IMR-90 (cell line): ENCODE data around the gene MBTPS1. TPM values are rescaled to one million over a fixed set of nuclear protein-coding genes. Genes with fewer than 3 reads are reported as not detected.

Experiments used
- ATAC-seq: fragments of 200-7000 bp; cut with Tn5 transposase; 2 replicates; pipeline ENCODE4 v1.9.1; 2020; ENCODE audit warnings: low read depth, mild to moderate bottlenecking, moderate library complexity
- BruUV-seq: library from RNA; stranded (reverse); fragments of 400-500 nt; replicated peaks from 2 replicates; lab custom pipeline; 2021; lab: Mats Ljungman, UMichigan
- CTCF ChIA-PET: fragments of 300-600 bp; formaldehyde crosslinking; extraction: SDS; loops from one replicate; lab custom pipeline; 2021; ENCODE audit warnings: antibody characterized with exemption; lab: Yijun Ruan, JAX
- POLR2A ChIA-PET: fragments of 300-600 bp; sonication (Branson Sonifier 250); formaldehyde crosslinking; loops from one replicate; lab custom pipeline; 2022; ENCODE audit warnings: antibody characterized with exemption; ENCODE audit not compliant: unreplicated experiment; lab: Charles Lee
- DNase-seq: peaks from one replicate; pipeline ENCODE4 v3.0.0; 2013
- H2AFZ ChIP-seq: replicated peaks from 2 replicates; pipeline ENCODE3; 2013; ENCODE audit warnings: low read length, mild to moderate bottlenecking; ENCODE audit not compliant: poor library complexity
- H2AK5ac ChIP-seq: 2 replicates; pipeline ENCODE4 v1.6.1; 2013; ENCODE audit warnings: low read depth, low read length, inconsistent platforms
- H2AK9ac ChIP-seq: replicated peaks from 2 replicates; pipeline ENCODE3; 2013; ENCODE audit warnings: mild to moderate bottlenecking, low read depth, low read length, moderate library complexity; ENCODE audit not compliant: poor library complexity
- H2BK120ac ChIP-seq: 2 replicates; pipeline ENCODE4 v1.6.1; 2013; ENCODE audit warnings: low read depth, low read length, inconsistent platforms
- H2BK15ac ChIP-seq: 3 replicates; pipeline ENCODE4 v1.6.1; 2013; ENCODE audit warnings: low read depth, low read length, inconsistent platforms
- H2BK20ac ChIP-seq: 2 replicates; pipeline ENCODE4 v1.6.1; 2013; ENCODE audit warnings: low read depth, mild to moderate bottlenecking, inconsistent platforms, low read length, moderate library complexity
- H2BK5ac ChIP-seq: 2 replicates; pipeline ENCODE4 v1.6.1; 2013; ENCODE audit warnings: mild to moderate bottlenecking, low read depth, low read length, inconsistent platforms; ENCODE audit not compliant: poor library complexity, severe bottlenecking
- H3K14ac ChIP-seq: replicated peaks from 2 replicates; pipeline ENCODE4 v1.6.1; 2013; ENCODE audit warnings: low read depth, low read length, inconsistent platforms
- H3K18ac ChIP-seq: 2 replicates; pipeline ENCODE4 v1.6.1; 2013; ENCODE audit warnings: low read depth, low read length, control low read depth
- H3K23ac ChIP-seq: 2 replicates; pipeline ENCODE4 v1.6.1; 2013; ENCODE audit warnings: low read depth, low read length, inconsistent platforms
- H3K27ac ChIP-seq: 2 replicates; pipeline ENCODE4 v1.5.1; 2013; ENCODE audit warnings: mild to moderate bottlenecking, control low read depth, low read length; ENCODE audit not compliant: insufficient read depth
- H3K27me3 ChIP-seq: 2 replicates; pipeline ENCODE4 v1.6.1; 2013; ENCODE audit warnings: low read length; ENCODE audit not compliant: control insufficient read depth, insufficient read depth
- H3K36me3 ChIP-seq: 2 replicates; pipeline ENCODE4 v1.6.1; 2013; ENCODE audit warnings: low read length, mixed read lengths; ENCODE audit not compliant: control insufficient read depth, insufficient read depth
- H3K4ac ChIP-seq: 2 replicates; pipeline ENCODE4 v1.6.1; 2013; ENCODE audit warnings: low read depth, low read length, inconsistent platforms
- H3K4me1 ChIP-seq: 2 replicates; pipeline ENCODE4 v1.6.1; 2013; ENCODE audit warnings: low read length, mixed read lengths; ENCODE audit not compliant: control insufficient read depth, insufficient read depth
- H3K4me2 ChIP-seq: 2 replicates; pipeline ENCODE4 v1.6.1; 2013; ENCODE audit warnings: low read depth, mild to moderate bottlenecking, control low read depth, low read length, moderate library complexity
- H3K4me3 ChIP-seq: 2 replicates; pipeline ENCODE4 v1.5.1; 2013; ENCODE audit warnings: low read depth, mild to moderate bottlenecking, control low read depth, low read length, moderate library complexity; ENCODE audit not compliant: insufficient read depth
- H3K56ac ChIP-seq: 2 replicates; pipeline ENCODE4 v1.6.1; 2013; ENCODE audit warnings: low read length, inconsistent platforms; ENCODE audit not compliant: insufficient read depth; ENCODE audit errors: extremely low read depth
- H3K79me1 ChIP-seq, 2 experiments: 2 replicates each; pipeline ENCODE4 v1.6.1; 2013; ENCODE audit warnings: low read length in 2 of 2, inconsistent platforms in 1 of 2, low read depth in 1 of 2
- H3K9ac ChIP-seq: 2 replicates; pipeline ENCODE4 v1.6.1; 2013; ENCODE audit warnings: low read depth, low read length, control low read depth
- H3K9me1 ChIP-seq: 2 replicates; pipeline ENCODE4 v1.6.1; 2013; ENCODE audit warnings: low read length, inconsistent platforms; ENCODE audit not compliant: insufficient read depth
- H3K9me3 ChIP-seq: 2 replicates; pipeline ENCODE4 v1.6.1; 2013; ENCODE audit warnings: low read length; ENCODE audit not compliant: control insufficient read depth, insufficient read depth
- H4K20me1 ChIP-seq: 2 replicates; pipeline ENCODE4 v1.6.1; 2013; ENCODE audit warnings: low read length, inconsistent platforms; ENCODE audit not compliant: insufficient read depth
- H4K5ac ChIP-seq: 2 replicates; pipeline ENCODE4 v1.6.1; 2013; ENCODE audit warnings: mild to moderate bottlenecking, low read depth, low read length, control low read depth
- H4K8ac ChIP-seq, 2 experiments: 2 replicates each; pipeline ENCODE4 v1.6.1; 2013; ENCODE audit warnings: low read depth in 2 of 2, low read length in 2 of 2, control low read depth in 1 of 2, inconsistent platforms in 1 of 2
- H4K91ac ChIP-seq: 2 replicates; pipeline ENCODE4 v1.6.1; 2013; ENCODE audit warnings: low read depth, low read length, inconsistent platforms; ENCODE audit not compliant: insufficient read depth
- BHLHE40 ChIP-seq: fragments of 150-350 bp; IDR thresholded peaks from 2 replicates; pipeline ENCODE4 v1.6.1; 2016; ENCODE audit warnings: mild to moderate bottlenecking, low read depth, low read length
- CEBPB ChIP-seq: IDR thresholded peaks from 2 replicates; pipeline ENCODE4 v1.6.1; 2012; ENCODE audit warnings: low read depth, low read length, improper control_type of control experiment
- CHD1 ChIP-seq: IDR thresholded peaks from 2 replicates; pipeline ENCODE4 v1.6.1; 2012; ENCODE audit warnings: low read depth, low read length, improper control_type of control experiment
- FOS ChIP-seq: fragments of 150-350 bp; IDR thresholded peaks from 2 replicates; pipeline ENCODE4 v1.6.1; 2016; ENCODE audit warnings: low read depth, low read length
- MAFK ChIP-seq: IDR thresholded peaks from 2 replicates; pipeline ENCODE4 v1.6.1; 2012; ENCODE audit warnings: low read depth, low read length, improper control_type of control experiment
- MAZ ChIP-seq: IDR thresholded peaks from 2 replicates; pipeline ENCODE4 v1.6.1; 2012; ENCODE audit warnings: low read depth, mild to moderate bottlenecking, low read length, improper control_type of control experiment, moderate library complexity, borderline replicate concordance
- MXI1 ChIP-seq: IDR thresholded peaks from 2 replicates; pipeline ENCODE4 v1.6.1; 2012; ENCODE audit warnings: low read depth, mild to moderate bottlenecking, low read length, moderate library complexity, borderline replicate concordance
- NFE2L2 ChIP-seq: fragments of 150-350 bp; IDR thresholded peaks from 2 replicates; pipeline ENCODE4 v1.6.1; 2016; ENCODE audit warnings: low read depth, mild to moderate bottlenecking, low read length
- POLR2A ChIP-seq: IDR thresholded peaks from 2 replicates; pipeline ENCODE4 v1.6.1; 2012; ENCODE audit warnings: mild to moderate bottlenecking, low read depth, low read length
- RAD21 ChIP-seq: IDR thresholded peaks from 2 replicates; pipeline ENCODE4 v1.6.1; 2012; ENCODE audit warnings: low read length, improper control_type of control experiment
- RCOR1 ChIP-seq: IDR thresholded peaks from 2 replicates; pipeline ENCODE4 v1.6.1; 2012; ENCODE audit warnings: mild to moderate bottlenecking, low read length, improper control_type of control experiment; ENCODE audit not compliant: insufficient replicate concordance
- RFX5 ChIP-seq: IDR thresholded peaks from 2 replicates; pipeline ENCODE4 v1.8.0; 2012; ENCODE audit warnings: low read depth, mild to moderate bottlenecking, low read length, moderate library complexity
- SMC3 ChIP-seq: fragments of 150-350 bp; IDR thresholded peaks from 2 replicates; pipeline ENCODE4 v1.6.1; 2016; ENCODE audit warnings: low read depth, mild to moderate bottlenecking, antibody characterized with exemption, low read length, moderate library complexity
- WGBS, 2 experiments: methylation state at CpG; one replicate each; pipeline versions ENCODE4 v1.1.5 to v1.1.7; 2013; ENCODE audit warnings: missing lambda C conversion rate in 2 of 2; ENCODE audit not compliant: insufficient read length in 1 of 2; ENCODE audit errors: extremely low coverage in 2 of 2; 5-methylcytosine and 5-hydroxymethylcytosine counted together
- dilution Hi-C: fragments of 300-500 bp; cut with HindIII; formaldehyde crosslinking; loops from one replicate; pipeline ENCODE4 v1.14.3; 2018; ENCODE audit warnings: low sequenced_read_pairs; ENCODE audit not compliant: unreplicated experiment
- in situ Hi-C: fragments of 300-500 bp; cut with MboI; formaldehyde crosslinking; loops from 3 replicates; pipeline ENCODE4 v1.14.3; 2019; ENCODE audit warnings: low sequenced_read_pairs, inconsistent platforms, mixed read lengths
- intact Hi-C: fragments of 100-400 bp; cut with micrococcal nuclease; formaldehyde crosslinking; loops from 2 replicates; pipeline ENCODE4 v1.10.0; 2022
- polyA plus RNA-seq, 3 experiments: library from polyadenylated mRNA; depleted of rRNA; stranded (reverse); fragments of >200 nt; gene quantifications; 2 replicates each; pipeline ENCODE4 v1.2.3, GENCODE V29; 2012; ENCODE audit warnings: low replicate concordance in 1 of 3
- total RNA-seq: library from RNA; depleted of rRNA; stranded (reverse); fragments of >200 nt; gene quantifications from 2 replicates; pipeline ENCODE4 v1.2.3, GENCODE V29; 2012
- TF ChIP-seq, protein P1 (sequence below): conservative IDR thresholded peaks from 2 replicates; pipeline ENCODE4 v1.5.1; 2012; ENCODE audit warnings: mild to moderate bottlenecking, low read depth, low read length, improper control_type of control experiment
- TF ChIP-seq, protein P2 (sequence below): fragments of 150-350 bp; IDR thresholded peaks from 2 replicates; pipeline ENCODE4 v1.6.1; 2017; ENCODE audit warnings: mild to moderate bottlenecking, antibody characterized with exemption, low read length, low read depth
- TF ChIP-seq, protein P3 (sequence below): fragments of 150-350 bp; IDR thresholded peaks from 2 replicates; pipeline ENCODE4 v1.6.1; 2016; ENCODE audit warnings: low read depth, mild to moderate bottlenecking, low read length, moderate library complexity, borderline replicate concordance

MBTPS1 gene
- total and polyA plus RNA-seq, 2 of the 4 experiments (the other 2 are of a cell fraction): 59.0 to 70.4 TPM

DNA sequence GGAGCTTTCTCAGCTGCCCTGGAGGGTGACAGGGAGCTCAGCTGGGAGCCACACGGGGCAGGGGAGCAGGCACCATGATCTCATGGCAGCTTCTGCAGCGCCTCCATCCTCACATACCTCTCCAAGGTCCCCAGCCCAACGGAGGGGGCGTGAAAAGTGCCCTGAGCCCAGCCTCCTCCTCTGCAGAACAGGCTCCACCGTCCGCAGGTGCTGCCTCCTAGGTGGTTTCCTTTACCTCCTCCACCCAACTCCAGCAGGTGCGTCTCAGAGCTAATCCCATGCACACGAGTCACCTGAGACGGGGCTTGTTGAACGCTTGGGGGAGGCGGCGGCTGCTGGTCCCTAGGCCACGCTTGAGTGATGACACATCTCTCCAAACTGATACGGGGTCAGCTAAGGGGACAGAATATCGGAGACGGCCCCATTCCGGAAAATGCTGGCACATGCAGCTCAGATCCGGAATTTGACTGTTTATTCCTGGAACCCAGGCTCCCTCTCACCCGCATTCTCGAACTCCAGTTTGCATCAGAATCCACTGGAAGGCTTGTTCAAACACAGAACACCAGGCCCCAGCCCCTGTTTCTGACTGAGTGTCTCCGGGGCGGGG, 73.8 kb downstream of the MBTPS1 start:
- Histone ChIP-seq H3K4me1 (no peaks in the 10 kb centered on the region), H2BK20ac (no peak overlapping the region), H4K91ac (no peak overlapping the region), H3K56ac (no peak overlapping the region), H3K27ac (no peak overlapping the region), H4K8ac (no peak overlapping the region), H3K14ac (no peak overlapping the region), H3K9ac (no peak overlapping the region), H2BK5ac (no peak overlapping the region), H3K9me3 (no peaks in the 10 kb centered on the region), H2AFZ (no peak overlapping the region), H3K18ac (no peak overlapping the region), H3K36me3 (no peaks in the 10 kb centered on the region), H2BK120ac (no peak overlapping the region), H3K23ac (no peak overlapping the region), H3K27me3 (peaks cover 49% of the 10 kb centered on the region), H2BK15ac (no peak overlapping the region), H4K20me1 (no peaks in the 10 kb centered on the region), H3K4ac (no peak overlapping the region), H3K4me3 (no peak overlapping the region), H3K4me2 (no peak overlapping the region), H3K9me1 (no peaks in the 10 kb centered on the region), H4K5ac (no peak overlapping the region), H2AK9ac (no peak overlapping the region), H2AK5ac (no peak overlapping the region), H3K79me1 (no peaks in the 10 kb centered on the region)
- dilution Hi-C loops (no loop called here), in situ Hi-C loops (no loop called here), intact Hi-C loops (loop anchor here (5.0 kb wide), 1 partner anchor 76 kb away; the partner anchor contains the start of gene NECAB2)
- no peak for TF ChIP-seq RFX5
- TF ChIP-seq, protein P1, sequence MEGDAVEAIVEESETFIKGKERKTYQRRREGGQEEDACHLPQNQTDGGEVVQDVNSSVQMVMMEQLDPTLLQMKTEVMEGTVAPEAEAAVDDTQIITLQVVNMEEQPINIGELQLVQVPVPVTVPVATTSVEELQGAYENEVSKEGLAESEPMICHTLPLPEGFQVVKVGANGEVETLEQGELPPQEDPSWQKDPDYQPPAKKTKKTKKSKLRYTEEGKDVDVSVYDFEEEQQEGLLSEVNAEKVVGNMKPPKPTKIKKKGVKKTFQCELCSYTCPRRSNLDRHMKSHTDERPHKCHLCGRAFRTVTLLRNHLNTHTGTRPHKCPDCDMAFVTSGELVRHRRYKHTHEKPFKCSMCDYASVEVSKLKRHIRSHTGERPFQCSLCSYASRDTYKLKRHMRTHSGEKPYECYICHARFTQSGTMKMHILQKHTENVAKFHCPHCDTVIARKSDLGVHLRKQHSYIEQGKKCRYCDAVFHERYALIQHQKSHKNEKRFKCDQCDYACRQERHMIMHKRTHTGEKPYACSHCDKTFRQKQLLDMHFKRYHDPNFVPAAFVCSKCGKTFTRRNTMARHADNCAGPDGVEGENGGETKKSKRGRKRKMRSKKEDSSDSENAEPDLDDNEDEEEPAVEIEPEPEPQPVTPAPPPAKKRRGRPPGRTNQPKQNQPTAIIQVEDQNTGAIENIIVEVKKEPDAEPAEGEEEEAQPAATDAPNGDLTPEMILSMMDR: no peak
- no peak for TF ChIP-seq NFE2L2
- TF ChIP-seq, protein P2, sequence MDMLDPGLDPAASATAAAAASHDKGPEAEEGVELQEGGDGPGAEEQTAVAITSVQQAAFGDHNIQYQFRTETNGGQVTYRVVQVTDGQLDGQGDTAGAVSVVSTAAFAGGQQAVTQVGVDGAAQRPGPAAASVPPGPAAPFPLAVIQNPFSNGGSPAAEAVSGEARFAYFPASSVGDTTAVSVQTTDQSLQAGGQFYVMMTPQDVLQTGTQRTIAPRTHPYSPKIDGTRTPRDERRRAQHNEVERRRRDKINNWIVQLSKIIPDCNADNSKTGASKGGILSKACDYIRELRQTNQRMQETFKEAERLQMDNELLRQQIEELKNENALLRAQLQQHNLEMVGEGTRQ: no peak
- TF ChIP-seq CHD1: no peak
- no peak for TF ChIP-seq MAFK
- no peak for TF ChIP-seq RCOR1
- TF ChIP-seq, protein P3, sequence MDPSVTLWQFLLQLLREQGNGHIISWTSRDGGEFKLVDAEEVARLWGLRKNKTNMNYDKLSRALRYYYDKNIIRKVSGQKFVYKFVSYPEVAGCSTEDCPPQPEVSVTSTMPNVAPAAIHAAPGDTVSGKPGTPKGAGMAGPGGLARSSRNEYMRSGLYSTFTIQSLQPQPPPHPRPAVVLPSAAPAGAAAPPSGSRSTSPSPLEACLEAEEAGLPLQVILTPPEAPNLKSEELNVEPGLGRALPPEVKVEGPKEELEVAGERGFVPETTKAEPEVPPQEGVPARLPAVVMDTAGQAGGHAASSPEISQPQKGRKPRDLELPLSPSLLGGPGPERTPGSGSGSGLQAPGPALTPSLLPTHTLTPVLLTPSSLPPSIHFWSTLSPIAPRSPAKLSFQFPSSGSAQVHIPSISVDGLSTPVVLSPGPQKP: no peak
- no peak for TF ChIP-seq RAD21
- TF ChIP-seq POLR2A: no peak
- no peak for TF ChIP-seq MAZ
- no peak for TF ChIP-seq MXI1
- TF ChIP-seq SMC3: no peak
- no peak for TF ChIP-seq BHLHE40
- no peak for TF ChIP-seq FOS
- no peak for TF ChIP-seq CEBPB
- ChIA-PET CTCF (no interaction called here), POLR2A (interaction anchor here (0.5 kb wide), 1 partner anchor 15 kb away, joined by 8 read pairs; no protein-coding TSS in a partner anchor)
- no peak for DNase-seq
- ATAC-seq: no peak
- WGBS, 2 experiments: 46% methylated on average over 9 of the region's 22 CpGs; no CpG with 5 or more reads in 1 of the 2 experiments
- BruUV-seq: no TSS peak
